ENCODE data around the gene RFPL1. TPM values are rescaled to one million over a fixed set of nuclear protein-coding genes. Genes with fewer than 3 reads are reported as not detected.

The RFPL1 gene
- polyA plus RNA-seq, 1 donor, result not detected

DNA sequence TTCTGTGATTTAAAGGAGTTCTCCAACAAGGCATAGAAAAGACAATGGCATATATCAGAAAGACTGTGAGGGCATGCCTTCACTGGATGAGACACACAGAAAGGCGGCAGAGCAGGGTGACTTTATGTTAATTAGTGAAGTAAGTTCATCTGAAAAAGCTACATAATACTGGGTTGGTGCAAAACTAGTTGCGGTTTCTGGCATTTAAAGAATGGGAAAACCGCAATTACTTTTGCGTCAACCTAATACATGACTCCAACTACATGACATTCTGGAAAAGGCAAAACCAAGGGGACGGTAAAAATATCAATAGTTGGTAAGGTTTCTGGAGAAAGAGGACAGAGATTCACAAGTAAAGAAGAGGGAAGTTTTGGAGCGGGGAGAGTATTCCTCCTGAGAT lies 5.1 kb downstream of the RFPL1 start:
- no peak for DNase-seq

DNA sequence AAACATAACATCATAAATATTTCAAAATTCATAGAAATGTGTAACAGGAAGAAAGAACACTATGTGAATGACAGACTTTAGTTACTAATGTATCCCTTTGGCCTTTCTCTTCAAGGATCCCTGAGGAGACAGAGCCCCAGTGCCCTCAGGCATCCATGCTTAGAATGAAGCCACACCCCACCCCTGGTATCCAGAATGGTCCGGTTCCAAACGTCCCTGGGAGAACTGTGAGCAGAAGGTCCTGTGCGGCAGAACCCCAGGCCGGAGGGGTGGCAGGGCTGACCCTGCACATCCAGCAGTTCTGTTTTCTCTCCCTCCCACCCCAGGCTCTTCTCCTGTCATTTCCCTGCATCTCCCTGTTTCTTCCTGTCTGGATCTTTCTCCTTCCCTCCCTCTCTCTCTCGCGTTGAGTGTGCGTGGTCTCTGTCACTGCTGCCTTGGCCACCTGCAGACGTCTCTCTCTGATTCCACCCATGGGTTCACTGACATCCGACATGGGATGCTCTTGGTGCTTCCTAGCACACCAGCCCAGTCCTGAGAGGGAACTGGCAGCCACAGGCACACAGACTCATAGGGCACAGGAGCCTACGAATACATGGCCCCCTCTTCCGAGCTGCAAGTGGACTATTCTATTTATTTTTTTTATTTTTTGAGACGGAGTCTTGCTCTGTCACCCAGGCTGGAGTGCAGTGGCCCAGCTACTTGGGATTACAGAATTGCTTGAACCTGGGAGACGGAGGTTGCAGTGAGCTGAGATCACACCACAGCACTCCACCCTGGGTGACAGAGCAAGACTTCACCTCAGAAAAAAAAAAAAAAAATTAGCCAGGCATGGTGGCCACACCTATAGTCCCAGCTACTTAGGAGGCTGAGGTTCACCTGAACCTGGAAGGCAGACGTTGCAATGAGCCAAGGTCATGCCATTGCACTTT lies 5.7 kb downstream of the RFPL1 start:
- no peak for DNase-seq

DNA sequence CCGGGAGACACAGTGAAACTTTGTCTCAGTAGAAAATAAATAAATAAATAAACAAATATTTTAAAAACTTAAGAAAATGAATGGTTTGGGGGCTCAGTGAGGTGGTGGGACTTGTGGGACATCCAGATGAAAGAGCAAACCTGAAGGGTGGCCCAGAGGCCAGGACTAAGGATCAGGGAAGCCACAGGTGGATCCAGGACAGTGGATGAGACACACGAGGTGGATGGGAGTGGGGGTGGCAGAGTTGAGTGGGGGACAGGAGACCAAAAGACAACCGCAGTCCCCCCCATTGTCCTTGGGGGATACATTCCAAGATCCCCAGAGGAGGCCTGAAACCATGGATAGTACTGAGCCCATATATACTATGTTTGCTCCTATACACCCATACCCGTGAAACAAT lies 7.1 kb downstream of the RFPL1 start:
- no peak for DNase-seq

DNA sequence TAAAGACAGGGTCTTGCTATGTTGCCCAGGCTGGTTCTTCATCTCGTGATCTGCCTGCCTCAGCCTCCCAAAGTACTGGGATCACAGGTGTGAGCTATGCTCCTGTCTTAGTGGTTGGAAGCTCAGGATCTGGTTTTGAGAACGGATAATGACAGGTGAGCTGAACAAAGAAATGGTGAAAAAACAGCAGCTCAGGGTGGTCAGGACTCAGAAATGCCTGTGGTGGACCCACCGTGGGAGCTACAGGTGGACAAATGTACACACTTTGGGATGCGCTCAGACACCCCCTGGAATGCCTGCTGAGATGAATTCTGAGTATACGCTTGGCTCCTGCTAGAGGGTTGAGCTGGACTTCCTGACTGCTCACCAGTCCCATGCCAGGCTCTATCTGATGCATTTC lies 9.5 kb downstream of the RFPL1 start:
- no peak for DNase-seq

DNA sequence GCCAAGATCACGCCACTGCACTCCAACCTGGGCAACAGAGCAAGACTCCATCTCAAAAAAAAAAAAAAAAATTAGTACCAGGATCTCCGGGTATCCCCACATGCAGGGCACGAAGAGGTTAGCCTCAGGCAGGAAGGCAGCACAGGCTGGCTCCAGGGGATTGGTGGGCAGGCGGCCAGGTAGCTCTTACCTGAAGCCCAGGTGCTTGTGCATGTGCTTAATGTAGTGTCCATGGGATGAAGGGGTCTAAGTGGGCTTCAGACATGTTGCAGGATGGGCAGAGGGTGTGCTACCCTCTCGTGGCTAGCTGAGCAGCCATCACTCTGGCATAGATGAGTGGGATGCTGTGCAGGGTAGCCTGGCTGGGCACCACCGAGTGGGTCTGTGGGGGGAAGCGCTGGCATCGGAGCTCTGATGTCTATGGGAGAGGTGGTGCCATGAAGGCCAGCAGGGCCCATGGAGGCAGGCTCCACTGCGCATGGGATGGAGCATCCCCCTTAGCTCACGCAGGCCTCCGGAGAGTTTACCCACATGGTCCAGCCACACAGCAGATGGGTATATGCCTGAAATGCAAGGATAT lies 11.0 kb downstream of the RFPL1 start:
- no peak for DNase-seq

DNA sequence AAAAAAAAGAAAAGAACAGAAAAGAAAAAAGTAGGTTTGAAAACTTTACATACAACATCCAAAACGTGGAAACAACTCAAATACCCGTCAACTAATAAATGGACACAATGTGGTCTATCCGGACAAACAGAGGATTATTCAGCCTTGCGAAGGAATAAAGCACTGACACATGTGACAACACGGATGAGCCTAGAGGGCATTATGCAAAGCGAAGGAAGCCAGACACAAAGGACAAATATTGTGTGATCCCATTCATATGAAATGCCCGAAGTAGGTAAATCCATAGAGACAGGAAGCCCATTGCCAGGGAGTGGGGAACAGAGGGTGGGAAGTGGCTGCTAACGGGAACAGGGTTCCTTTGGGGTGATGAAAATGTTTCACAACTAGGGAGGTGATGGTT lies 11.8 kb downstream of the RFPL1 start:
- DNase-seq, result no peak

DNA sequence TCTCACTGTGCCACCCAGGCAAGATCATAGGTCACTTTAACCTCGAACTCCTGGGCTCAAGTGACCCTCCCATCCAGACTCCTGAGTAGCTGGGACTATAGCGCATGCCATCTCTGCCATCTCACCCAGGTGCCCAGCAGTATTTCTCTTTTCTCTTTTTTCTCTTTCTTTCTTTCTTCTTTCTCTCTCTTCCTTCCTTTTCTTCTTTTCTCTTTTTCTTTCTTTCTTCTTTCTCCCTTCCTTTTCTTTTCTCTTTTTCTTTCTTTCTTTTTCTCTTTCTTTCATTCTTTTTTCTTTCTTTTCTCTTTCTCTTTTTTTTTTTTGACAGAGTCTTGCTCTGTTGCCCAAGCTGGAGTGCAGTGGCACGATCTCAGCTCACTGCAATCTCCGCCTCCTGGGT lies 13.5 kb downstream of the RFPL1 start:
- no peak for DNase-seq

DNA sequence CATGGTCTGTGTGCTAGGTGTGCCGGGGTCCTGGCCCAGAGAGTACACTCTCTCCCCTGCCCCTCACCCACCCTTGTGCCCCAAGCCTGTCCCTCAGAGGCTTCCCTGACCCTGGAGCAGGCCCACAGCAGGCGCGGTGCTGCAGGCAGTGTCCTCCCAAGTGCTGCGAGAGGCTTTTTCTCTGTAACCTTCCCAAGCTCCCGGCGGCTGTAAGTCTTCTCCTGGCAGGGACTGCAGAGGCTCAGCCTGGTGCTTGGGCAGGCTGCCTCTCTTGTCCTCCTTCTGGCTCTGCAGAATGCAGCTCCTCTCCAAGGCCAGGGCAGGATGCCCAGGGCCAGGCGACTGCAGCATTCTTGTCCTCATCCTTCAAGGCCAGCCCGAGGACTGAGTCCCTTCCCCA lies 15.9 kb downstream of the RFPL1 start:
- no peak for DNase-seq

DNA sequence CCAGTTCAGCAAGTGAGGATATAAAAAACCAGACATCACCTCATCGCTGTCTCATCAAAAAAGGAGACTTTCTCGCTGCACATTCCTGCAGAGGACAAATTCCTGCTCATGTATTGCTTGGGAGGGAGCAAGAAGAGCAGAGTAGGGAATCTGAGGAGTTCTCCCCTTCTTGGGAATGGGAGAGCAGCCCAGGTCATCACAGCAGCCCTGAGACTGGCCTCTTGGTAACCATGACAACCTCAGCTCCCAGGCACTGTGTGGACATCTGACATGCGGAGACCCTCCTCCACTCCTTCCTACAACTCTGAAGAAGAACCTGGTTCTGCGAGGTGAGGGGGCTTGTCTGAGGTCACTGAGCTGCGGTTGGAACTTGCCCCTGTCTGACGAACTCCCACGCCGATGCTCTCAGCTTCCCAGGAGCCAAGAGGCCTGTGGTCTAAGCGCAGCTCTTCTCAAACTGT lies 17.9 kb downstream of the RFPL1 start:
- DNase-seq, result no peak

DNA sequence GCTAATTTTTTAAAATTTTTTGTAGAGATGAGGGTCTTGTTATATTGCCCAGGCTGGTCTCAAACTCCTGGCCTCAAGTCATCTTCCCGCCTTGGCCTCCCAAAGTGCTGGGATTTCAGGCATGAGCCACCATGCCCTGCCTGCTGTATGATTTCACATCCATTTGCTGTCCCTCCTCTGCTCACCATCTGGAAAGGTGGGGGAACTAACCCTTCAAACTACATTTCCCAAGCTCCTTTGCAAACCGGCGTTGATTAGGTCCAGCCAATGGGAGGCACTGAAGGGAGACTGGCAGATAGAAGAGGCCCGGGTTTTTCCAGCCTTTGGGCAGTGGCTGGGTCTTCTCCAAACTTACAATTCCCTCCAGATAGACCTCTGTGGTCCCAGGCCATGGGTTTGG lies 19.3 kb downstream of the RFPL1 start:
- DNase-seq, result no peak

DNA sequence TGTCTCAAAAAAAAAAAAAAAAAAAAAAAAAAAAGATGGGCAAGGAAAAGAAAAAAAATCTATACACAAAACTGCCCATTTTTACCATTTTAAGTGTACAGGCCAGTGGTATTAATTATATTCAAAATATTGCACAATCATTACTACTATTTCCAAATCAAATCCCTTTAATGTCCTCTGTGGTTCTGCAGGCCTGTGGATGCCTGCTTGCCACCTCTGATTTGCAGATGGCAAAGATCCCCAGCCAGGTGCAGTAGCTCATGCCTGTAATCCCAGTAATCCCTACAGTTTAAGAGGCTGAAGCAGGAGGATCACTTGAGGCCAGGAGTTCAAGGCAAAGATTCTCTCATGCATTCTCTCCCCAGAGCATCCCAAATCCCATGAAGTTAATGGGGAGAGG lies 20.2 kb downstream of the RFPL1 start:
- DNase-seq, result no peak

DNA sequence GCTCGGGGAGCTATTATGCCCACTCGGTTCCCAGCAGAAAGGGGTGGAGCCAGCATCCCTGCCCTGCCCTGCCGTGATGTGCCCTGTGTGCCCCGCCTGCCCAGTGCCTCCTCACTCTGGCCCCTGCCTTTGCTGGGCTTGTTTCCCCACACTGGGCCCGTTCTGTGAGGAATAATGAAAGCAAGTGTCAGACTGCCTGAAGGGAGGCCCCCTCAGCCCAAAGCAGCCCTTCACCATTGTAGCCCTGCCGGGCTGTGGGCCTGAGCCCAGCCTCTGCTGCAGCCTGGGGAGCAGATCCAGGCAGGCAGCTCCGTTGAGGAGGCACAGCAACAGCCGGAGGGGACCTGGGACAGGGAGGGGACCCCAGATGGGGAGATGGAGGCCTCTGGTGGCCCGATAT lies 21.4 kb downstream of the RFPL1 start:
- no peak for DNase-seq

DNA sequence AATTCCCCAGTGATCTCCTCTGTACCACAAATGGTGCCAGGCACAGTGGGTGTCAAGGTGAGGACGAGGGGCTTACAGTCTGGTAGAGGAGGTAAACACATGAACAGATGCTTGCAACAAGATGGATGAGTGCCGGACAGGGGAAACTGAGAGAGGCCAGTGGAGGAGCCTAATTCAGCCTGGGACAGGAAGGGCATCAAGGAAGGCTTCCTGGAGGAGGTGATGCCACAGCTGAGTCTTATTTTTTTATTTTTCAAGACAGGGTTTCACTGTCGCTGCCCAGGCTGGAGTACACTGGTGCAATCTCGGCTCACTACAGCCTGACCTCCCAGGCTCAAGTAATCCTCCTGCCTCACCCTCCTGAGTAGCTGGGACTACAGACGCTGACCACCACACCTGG lies 22.9 kb downstream of the RFPL1 start:
- DNase-seq, result no peak

DNA sequence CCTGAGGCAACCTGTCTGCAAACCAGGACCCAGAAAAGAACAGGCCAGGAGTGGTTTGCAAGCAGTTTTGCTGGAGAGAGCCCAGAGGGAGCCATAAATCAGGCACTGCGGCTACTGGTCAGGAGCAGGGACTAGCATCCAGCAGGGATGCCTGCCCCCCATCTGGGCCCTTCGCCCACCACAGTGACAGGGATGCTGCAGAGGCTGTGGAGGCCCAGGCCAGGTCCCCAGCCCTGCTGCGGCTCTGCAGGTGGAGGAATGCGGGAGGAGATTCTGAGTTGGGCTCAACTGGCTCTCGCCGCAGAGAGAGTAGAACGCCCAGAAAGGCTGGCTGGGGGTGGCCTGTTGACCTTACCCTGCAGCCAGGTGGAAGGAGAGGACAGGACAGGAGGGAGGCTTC lies 25.2 kb downstream of the RFPL1 start:
- DNase-seq, result no peak

DNA sequence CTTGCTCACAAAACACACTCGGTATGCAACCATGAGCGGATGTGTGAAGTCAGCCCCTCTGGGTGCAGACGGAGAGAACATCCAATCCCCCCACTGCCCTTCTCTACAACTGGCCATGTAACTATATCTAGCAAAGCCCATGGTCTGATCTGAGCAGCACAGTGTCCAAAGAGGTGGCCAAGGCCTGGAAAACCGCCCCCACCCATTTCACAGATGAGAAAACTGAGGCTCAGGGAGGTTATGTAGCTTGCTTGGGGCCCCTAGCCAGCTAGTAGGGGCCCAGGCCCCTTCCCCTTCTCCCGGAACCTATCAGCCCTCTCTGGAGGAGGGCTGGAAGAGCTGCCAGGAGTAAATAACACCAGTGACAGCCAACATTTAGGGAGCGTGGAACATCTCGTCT lies 26.2 kb downstream of the RFPL1 start:
- no peak for DNase-seq

DNA sequence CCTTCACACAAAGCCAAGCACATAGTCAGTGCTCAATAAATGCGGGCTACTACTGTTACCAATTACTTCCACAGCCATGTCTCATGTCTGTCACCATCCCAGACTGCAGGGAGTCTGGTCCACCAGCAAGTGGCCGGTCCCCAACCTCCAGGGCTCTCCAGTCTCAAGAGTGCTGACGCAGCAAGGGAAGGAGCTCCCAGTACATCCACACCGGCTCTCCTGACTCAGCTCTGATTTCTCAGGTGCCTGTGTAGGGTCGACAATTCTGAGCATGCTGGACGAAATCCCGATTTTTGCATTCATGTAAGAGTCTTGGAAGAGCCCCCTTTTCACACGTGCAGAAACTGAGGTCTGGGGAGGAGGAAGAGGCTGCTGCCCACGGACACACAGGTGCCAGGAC lies 31.4 kb downstream of the RFPL1 start:
- no peak for DNase-seq

DNA sequence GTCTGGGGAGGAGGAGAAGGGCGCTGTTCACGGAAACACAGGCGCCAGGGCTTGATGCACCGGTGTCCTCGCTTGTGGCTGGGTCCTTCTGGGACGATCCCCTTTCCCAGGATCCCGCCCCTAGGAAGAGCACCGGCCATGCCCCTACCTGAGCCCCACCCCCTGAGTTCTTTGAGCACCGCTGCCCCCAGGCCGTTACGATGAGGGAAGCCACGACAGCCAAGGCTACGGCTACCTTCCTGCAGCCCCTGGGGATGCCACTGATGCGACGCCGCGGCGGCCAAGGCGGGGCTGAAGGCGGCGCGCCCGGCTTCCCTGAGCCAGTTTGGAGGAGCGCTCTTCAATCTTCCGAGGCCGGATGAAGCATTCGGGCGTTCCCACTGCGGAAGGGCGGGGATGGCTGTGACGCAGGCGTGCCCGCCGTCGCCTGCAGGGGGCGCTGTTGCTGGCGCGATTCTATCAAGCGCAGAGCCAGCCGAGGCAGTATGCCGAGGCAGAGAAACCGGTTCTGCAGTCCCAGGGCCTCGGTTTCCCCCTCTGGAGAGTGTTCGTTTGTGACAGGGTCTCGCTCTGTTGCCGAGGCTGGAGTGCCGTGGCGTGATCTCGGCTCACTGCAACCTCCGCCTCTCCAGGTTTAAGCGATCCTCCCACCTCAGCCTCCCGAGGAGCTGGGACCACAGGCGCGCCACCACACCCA lies 31.9 kb downstream of the RFPL1 start:
- peak; percentile 62 for DNase-seq

DNA sequence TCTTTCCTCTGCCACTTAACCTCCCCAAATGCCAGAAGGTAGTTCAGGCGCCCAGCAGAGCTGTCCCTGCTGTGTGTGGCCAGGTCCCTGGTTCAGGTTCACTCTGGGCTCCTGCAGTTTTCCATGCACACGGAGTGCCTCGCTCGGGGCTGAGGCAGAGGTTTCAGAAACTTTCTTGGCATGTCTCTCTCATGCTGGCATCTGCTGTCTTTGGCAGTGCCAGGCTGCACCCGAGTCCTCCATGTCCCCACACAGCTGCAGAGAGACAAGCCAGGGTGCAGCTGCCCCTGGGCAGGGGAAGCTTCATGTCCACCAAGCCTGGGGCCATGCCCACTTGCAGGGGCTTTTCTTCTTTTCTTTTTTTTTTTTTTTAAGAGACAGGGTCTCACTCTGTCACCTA lies 34.6 kb downstream of the RFPL1 start:
- no peak for DNase-seq

DNA sequence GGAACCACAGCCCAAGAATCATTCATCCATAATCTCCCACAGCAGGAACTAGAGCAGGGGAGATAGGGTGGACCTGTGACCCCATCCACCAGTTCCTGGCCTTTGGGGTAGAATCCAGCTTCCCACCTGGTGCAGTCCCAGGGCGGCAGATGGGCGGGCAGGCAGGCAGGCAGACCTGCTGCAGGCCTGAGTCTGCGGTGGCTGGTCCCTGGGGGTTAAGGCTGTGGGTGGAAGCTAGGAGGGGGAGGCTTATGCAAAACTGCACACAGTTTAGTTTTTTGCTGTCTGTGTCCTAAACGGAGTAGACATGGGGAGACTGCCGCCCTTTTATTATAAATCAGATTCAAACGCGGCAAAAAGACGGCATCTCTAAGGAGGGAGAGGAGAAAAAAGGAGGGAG lies 37.2 kb downstream of the RFPL1 start:
- DNase-seq, result no peak

DNA sequence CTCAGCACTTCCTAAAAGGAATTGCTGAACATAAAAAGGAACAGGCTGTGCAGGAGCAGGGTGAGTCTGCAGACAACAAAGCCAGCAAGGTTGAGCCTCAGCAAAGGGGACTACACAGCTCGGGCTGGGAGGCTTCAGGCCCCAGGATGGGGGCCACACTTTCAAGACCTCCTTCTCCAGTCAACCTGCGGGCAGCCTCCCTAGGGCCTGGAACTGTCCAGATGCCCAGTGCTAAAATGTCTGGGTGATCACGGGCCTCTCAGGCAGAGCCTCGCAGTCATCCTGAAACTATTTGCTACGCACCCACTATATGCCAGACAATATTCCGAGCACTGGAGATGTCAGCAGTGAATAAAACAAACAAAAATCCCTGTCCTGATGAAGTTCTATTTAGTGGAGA lies 37.7 kb downstream of the RFPL1 start:
- no peak for DNase-seq

DNA sequence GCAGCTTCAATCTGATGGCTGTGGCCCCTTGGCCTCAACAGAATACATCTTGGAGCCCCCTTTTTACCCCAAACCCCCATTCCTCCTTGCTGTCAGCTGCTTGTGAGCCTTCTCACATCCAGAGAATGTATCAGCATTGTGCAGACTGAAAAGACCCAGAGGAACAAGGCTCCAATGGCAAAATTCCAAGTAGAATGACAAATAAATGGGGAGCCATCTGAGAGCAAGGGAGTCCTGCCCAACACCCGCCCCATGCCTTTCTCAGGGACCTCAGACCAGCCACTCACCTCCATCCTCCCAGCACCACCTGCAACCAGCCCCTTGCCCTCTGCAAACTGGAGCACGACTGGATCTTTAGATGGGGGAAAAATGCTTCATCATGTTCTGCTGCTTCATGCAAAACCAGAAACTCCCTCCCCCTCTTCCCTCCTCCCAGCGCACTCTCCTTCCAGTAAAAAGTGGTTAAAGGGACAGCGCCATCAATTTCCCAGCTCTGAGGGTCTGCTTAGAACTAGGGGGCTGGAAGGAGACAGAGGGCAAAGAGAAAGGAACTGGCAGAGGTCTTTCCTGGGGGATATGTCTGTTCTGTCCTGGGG lies 39.4 kb downstream of the RFPL1 start:
- no peak for DNase-seq

DNA sequence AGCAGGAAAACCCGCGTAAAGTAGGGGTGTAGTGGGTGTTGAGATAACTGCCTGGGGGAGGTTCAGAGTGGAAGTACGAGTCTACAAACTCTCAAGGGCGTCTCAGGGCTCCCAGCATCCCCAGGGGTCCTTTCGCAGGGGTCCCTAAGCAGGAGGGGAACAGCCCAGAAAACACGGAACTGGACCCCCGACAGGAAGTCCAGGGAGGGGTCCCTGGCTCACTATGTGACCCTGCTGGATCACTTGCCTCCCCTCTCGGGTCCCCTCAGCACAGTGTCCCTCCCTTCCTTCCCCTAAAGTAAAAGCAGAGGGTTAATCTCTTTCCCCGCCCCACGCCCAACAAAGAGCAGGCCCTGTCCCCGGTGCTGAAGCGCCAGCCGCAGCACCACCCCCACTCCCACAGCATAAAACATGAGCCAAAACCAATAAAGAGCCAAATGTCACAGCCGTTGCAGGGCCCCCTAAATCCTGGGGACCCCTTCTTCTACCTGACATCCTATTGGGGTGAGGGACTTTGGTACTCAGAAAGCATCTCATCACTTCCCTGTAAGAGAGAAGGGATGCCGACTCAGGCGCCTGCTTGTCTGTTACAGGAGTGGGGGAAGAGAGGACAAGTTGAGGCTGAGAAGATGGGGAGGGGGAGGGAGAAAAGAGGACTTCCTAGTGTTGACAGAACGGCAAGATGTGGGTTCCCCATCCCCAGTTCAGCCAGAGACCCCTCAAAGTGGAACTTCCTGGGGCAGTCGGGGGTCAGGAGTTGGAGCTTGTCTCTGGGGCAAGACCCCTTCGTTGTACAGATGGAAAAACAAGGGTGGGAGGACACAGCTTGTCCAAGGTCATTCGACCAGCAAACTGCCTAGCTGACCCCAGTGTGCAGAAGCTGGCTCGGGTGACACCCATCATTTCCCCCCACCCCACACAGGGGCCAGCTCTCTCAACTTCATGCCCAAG lies 40.2 kb downstream of the RFPL1 start:
- DNase-seq, result no peak

All from hindlimb muscle (tissue), 1 donor.